Astrocyte (in vitro differentiated cells and primary cell): ENCODE measurements around the gene MMP17. TPM values are rescaled to one million over a fixed set of nuclear protein-coding genes. Genes with fewer than 3 reads are reported as not detected.

Source experiments
- DNase-seq: peaks from one replicate; pipeline ENCODE4 v3.0.0-alpha.2; 2010; ENCODE audit warnings: low read depth
- FAIRE-seq: peaks from 2 replicates; lab custom pipeline; 2011; peaks lifted over from hg19 to GRCh38; lab: Jason Lieb, UNC
- H2AFZ ChIP-seq: 2 replicates; pipeline ENCODE4 v1.6.0; 2012; ENCODE audit warnings: low read depth, low read length, inconsistent platforms
- H3K27ac ChIP-seq: 2 replicates; pipeline ENCODE4 v1.5.1; 2011; ENCODE audit warnings: low read depth, low read length, inconsistent platforms
- H3K27me3 ChIP-seq: 2 replicates; pipeline ENCODE4 v1.6.0; 2011; ENCODE audit warnings: low read length, inconsistent platforms; ENCODE audit not compliant: insufficient read depth
- H3K36me3 ChIP-seq: 2 replicates; pipeline ENCODE4 v1.5.1; 2011; ENCODE audit warnings: low read length, inconsistent platforms; ENCODE audit not compliant: insufficient read depth
- H3K4me1 ChIP-seq: 2 replicates; pipeline ENCODE4 v1.5.1; 2011; ENCODE audit warnings: low read length, inconsistent platforms; ENCODE audit not compliant: insufficient read depth
- H3K4me2 ChIP-seq: 2 replicates; pipeline ENCODE4 v1.6.0; 2012; ENCODE audit warnings: low read length, inconsistent platforms
- H3K4me3 ChIP-seq: 2 replicates; pipeline ENCODE4 v1.5.1; 2011; ENCODE audit warnings: low read depth, mild to moderate bottlenecking, low read length, inconsistent platforms; ENCODE audit not compliant: insufficient read depth
- H3K79me2 ChIP-seq: 2 replicates; pipeline ENCODE4 v1.6.0; 2012; ENCODE audit warnings: mild to moderate bottlenecking, low read length, inconsistent platforms; ENCODE audit not compliant: insufficient read depth
- H3K9ac ChIP-seq: 2 replicates; pipeline ENCODE4 v1.6.0; 2012; ENCODE audit warnings: mild to moderate bottlenecking, low read length, inconsistent platforms
- H3K9me3 ChIP-seq: 2 replicates; pipeline ENCODE4 v1.5.1; 2012; ENCODE audit warnings: low read depth, mild to moderate bottlenecking, low read length, inconsistent platforms; ENCODE audit not compliant: insufficient read depth
- H4K20me1 ChIP-seq: 2 replicates; pipeline ENCODE4 v1.6.0; 2012; ENCODE audit warnings: low read length, inconsistent platforms; ENCODE audit not compliant: insufficient read depth
- H3K27ac Mint-ChIP-seq: one replicate; pipeline ENCODE4 v1.8.0; 2021; ENCODE audit warnings: mild to moderate bottlenecking, mixed read lengths; ENCODE audit not compliant: unreplicated experiment
- H3K27me3 Mint-ChIP-seq: one replicate; pipeline ENCODE4 v1.8.0; 2021; ENCODE audit warnings: low read depth, mixed read lengths; ENCODE audit not compliant: unreplicated experiment
- H3K36me3 Mint-ChIP-seq: one replicate; pipeline ENCODE4 v1.8.0; 2021; ENCODE audit warnings: low read depth, mixed read lengths; ENCODE audit not compliant: unreplicated experiment
- H3K4me1 Mint-ChIP-seq: one replicate; pipeline ENCODE4 v1.8.0; 2021; ENCODE audit warnings: low read depth, mixed read lengths; ENCODE audit not compliant: unreplicated experiment
- H3K4me3 Mint-ChIP-seq: one replicate; pipeline ENCODE4 v1.8.0; 2021; ENCODE audit warnings: mild to moderate bottlenecking, moderate library complexity, mixed read lengths; ENCODE audit not compliant: unreplicated experiment
- H3K9me3 Mint-ChIP-seq: one replicate; pipeline ENCODE4 v1.8.0; 2021; ENCODE audit warnings: mild to moderate bottlenecking, mixed read lengths; ENCODE audit not compliant: unreplicated experiment
- EZH2 ChIP-seq: IDR thresholded peaks from 2 replicates; pipeline ENCODE4 v1.6.1; 2012; ENCODE audit warnings: mild to moderate bottlenecking, low read length, inconsistent platforms; ENCODE audit not compliant: insufficient read depth
- total RNA-seq: library from RNA; stranded (reverse); gene quantifications from 2 replicates; pipeline ENCODE4 v1.2.1, GENCODE V29; 2021
- TF ChIP-seq, protein P1 (sequence below): IDR thresholded peaks from 2 replicates; pipeline ENCODE4 v1.5.1; 2011; ENCODE audit warnings: low read depth, mild to moderate bottlenecking, inconsistent platforms, low read length, moderate library complexity; ENCODE audit not compliant: insufficient read depth

Gene MMP17
- total RNA-seq, 1 donor from 2014 or later: 8.4 TPM

GRCh38 chr12:131861261-131862083, 33.3 kb downstream of the MMP17 start:
- H3K36me3 ChIP-seq: no peaks in the 10 kb centered on the region
- H3K4me1 ChIP-seq: peaks cover 19% of the 10 kb centered on the region
- H3K9ac ChIP-seq: peak overlapping the region; percentile 37
- Mint-ChIP-seq H3K9me3 (no peaks in the 10 kb centered on the region), H3K27ac (peak overlapping the region; percentile 92), H3K36me3 (no peaks in the 10 kb centered on the region), H3K4me1 (peaks cover 26% of the 10 kb centered on the region), H3K27me3 (peaks cover 9% of the 10 kb centered on the region), H3K4me3 (peak overlapping the region; percentile 41)
- H3K79me2 ChIP-seq: no peaks in the 10 kb centered on the region
- DNase-seq (no peak), FAIRE-seq (no peak)
- H3K27ac ChIP-seq: no peak overlapping the region
- no peaks in the 10 kb centered on the region for H3K27me3 ChIP-seq
- no peak overlapping the region for H3K4me3 ChIP-seq
- H3K4me2 ChIP-seq: no peak overlapping the region
- TF ChIP-seq EZH2: no peak
- TF ChIP-seq, protein P1, sequence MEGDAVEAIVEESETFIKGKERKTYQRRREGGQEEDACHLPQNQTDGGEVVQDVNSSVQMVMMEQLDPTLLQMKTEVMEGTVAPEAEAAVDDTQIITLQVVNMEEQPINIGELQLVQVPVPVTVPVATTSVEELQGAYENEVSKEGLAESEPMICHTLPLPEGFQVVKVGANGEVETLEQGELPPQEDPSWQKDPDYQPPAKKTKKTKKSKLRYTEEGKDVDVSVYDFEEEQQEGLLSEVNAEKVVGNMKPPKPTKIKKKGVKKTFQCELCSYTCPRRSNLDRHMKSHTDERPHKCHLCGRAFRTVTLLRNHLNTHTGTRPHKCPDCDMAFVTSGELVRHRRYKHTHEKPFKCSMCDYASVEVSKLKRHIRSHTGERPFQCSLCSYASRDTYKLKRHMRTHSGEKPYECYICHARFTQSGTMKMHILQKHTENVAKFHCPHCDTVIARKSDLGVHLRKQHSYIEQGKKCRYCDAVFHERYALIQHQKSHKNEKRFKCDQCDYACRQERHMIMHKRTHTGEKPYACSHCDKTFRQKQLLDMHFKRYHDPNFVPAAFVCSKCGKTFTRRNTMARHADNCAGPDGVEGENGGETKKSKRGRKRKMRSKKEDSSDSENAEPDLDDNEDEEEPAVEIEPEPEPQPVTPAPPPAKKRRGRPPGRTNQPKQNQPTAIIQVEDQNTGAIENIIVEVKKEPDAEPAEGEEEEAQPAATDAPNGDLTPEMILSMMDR: no peak
- H2AFZ ChIP-seq: peak overlapping the region; percentile 70
- no peaks in the 10 kb centered on the region for H3K9me3 ChIP-seq
- H4K20me1 ChIP-seq: no peaks in the 10 kb centered on the region

DNA sequence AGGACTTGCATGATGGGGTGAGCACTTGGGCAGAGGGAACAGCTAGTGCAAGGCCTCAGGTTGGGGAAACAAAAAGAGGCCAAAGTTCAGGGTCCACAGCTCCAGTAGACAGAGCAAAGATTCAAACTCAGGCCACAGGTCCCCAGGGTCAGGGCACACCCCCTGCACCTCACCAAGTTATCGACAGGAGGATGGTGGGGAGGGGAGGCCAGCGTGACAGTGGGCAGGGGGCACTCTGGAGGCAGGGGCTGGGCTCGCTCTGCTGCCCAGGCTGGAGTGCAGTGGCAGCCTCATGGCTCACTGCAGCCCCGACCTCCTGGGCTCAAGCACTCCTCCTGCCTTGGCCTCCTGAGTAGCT, 33.9 kb downstream of the MMP17 start:
- Histone ChIP-seq H3K9me3 (no peaks in the 10 kb centered on the region), H3K4me2 (no peak overlapping the region), H3K4me3 (no peak overlapping the region), H2AFZ (no peak overlapping the region), H3K79me2 (no peaks in the 10 kb centered on the region), H3K36me3 (no peaks in the 10 kb centered on the region), H3K4me1 (peaks cover 19% of the 10 kb centered on the region), H4K20me1 (no peaks in the 10 kb centered on the region), H3K9ac (no peak overlapping the region), H3K27ac (no peak overlapping the region), H3K27me3 (no peaks in the 10 kb centered on the region)
- no peaks in the 10 kb centered on the region for H3K9me3 Mint-ChIP-seq
- FAIRE-seq (no peak), DNase-seq (no peak)
- no peaks in the 10 kb centered on the region for H3K36me3 Mint-ChIP-seq
- peaks cover 26% of the 10 kb centered on the region for H3K4me1 Mint-ChIP-seq
- no peak overlapping the region for H3K4me3 Mint-ChIP-seq
- H3K27me3 Mint-ChIP-seq: peaks cover 7% of the 10 kb centered on the region
- no peak overlapping the region for H3K27ac Mint-ChIP-seq
- TF ChIP-seq, protein P1: no peak

DNA sequence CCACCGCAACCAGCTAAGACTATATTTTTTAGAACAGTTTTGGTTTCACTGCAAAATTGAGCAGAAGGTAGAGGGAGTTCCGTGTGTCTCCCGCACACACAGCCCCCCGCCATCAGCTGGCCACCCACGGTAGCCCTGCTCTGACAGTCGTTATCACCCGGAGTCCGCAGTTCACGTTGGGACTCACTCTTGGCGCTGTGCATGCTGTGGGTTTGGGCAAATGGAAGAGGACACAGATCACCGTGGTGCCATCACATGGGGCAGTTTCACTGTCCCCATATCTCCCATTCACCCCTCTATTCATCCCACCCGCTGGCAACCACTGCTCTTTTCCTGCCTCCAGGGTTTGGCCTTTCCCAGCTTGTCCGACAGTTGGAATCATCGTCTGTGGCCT, 34.4 kb downstream of the MMP17 start:
- Histone ChIP-seq H3K9me3 (no peaks in the 10 kb centered on the region), H3K79me2 (no peaks in the 10 kb centered on the region), H3K36me3 (no peaks in the 10 kb centered on the region), H3K4me2 (peak overlapping the region; percentile 65), H4K20me1 (no peaks in the 10 kb centered on the region), H3K27ac (no peak overlapping the region), H3K4me1 (peaks cover 19% of the 10 kb centered on the region), H2AFZ (peak overlapping the region; percentile 12), H3K4me3 (no peak overlapping the region), H3K9ac (no peak overlapping the region), H3K27me3 (no peaks in the 10 kb centered on the region)
- Mint-ChIP-seq H3K27me3 (peaks cover 1% of the 10 kb centered on the region), H3K4me3 (no peak overlapping the region), H3K4me1 (peaks cover 26% of the 10 kb centered on the region), H3K36me3 (no peaks in the 10 kb centered on the region), H3K9me3 (no peaks in the 10 kb centered on the region), H3K27ac (peak overlapping the region; percentile 48)
- DNase-seq (no peak), FAIRE-seq (no peak)
- TF ChIP-seq EZH2: no peak
- TF ChIP-seq, protein P1: no peak
